Adrenal gland (tissue), 5 donors: Measurements from ENCODE around the gene CCDC80.

Source experiments
- CTCF ChIP-seq, 6 experiments: fragments of 450-650 bp in 4 of 6; fragments of 200-600 bp in 2 of 6; sonication (generic) in 1 of 6; IDR thresholded peaks; 1 replicate in 5 of 6; 2 replicates in 1 of 6; pipeline versions ENCODE4 v1.5.1 to v1.8.0; 2016 to 2021; ENCODE audit warnings: antibody characterized with exemption in 6 of 6, mild to moderate bottlenecking in 2 of 6, moderate library complexity in 1 of 6
- POLR2A ChIP-seq, 2 donors: fragments of 450-650 bp; IDR thresholded peaks; one replicate each; pipeline ENCODE4 v1.6.1; 2017; ENCODE audit warnings: antibody characterized with exemption in 2 of 2, mild to moderate bottlenecking in 2 of 2, moderate library complexity in 1 of 2
- donor health status: DM: no; HTN: no; CAD: no.

- TF ChIP-seq CTCF (IDR thresholded peaks at IDR 0.05) (no peak), POLR2A (IDR thresholded peaks at IDR 0.05) (no peak)
These were observed 24.8 kb downstream of the CCDC80 start for GRCh38 chr3:112615989-112616731.
